ENCODE measurements around the gene GRK3. TPM values are rescaled to one million over a fixed set of nuclear protein-coding genes. Genes with fewer than 3 reads are reported as not detected.

The GRK3 gene
- total RNA-seq, 1 donor from 2014 or later, result 7.1 TPM

- TF ChIP-seq, protein P1, sequence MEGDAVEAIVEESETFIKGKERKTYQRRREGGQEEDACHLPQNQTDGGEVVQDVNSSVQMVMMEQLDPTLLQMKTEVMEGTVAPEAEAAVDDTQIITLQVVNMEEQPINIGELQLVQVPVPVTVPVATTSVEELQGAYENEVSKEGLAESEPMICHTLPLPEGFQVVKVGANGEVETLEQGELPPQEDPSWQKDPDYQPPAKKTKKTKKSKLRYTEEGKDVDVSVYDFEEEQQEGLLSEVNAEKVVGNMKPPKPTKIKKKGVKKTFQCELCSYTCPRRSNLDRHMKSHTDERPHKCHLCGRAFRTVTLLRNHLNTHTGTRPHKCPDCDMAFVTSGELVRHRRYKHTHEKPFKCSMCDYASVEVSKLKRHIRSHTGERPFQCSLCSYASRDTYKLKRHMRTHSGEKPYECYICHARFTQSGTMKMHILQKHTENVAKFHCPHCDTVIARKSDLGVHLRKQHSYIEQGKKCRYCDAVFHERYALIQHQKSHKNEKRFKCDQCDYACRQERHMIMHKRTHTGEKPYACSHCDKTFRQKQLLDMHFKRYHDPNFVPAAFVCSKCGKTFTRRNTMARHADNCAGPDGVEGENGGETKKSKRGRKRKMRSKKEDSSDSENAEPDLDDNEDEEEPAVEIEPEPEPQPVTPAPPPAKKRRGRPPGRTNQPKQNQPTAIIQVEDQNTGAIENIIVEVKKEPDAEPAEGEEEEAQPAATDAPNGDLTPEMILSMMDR (IDR thresholded peaks at IDR 0.05; ENCODE audit: unreplicated experiment), result no peak
- H3K36me3 Mint-ChIP-seq (ENCODE audit: low read depth, unreplicated experiment), result no peaks in the 10 kb centered on the region
- no peak for DNase-seq (ENCODE audit: low spot score)
- H3K4me3 Mint-ChIP-seq (ENCODE audit: unreplicated experiment), result no peak overlapping the region
- H3K4me1 Mint-ChIP-seq (ENCODE audit: unreplicated experiment), result no peaks in the 10 kb centered on the region
- H3K27me3 Mint-ChIP-seq (ENCODE audit: unreplicated experiment), result peaks cover 3% of the 10 kb centered on the region
- H3K9me3 Mint-ChIP-seq (ENCODE audit: unreplicated experiment), result no peaks in the 10 kb centered on the region
- H3K27ac Mint-ChIP-seq (ENCODE audit: unreplicated experiment), result no peak overlapping the region
Observed at GRCh38 chr22:25542191-25542590, 22.3 kb upstream of the GRK3 start.

DNA sequence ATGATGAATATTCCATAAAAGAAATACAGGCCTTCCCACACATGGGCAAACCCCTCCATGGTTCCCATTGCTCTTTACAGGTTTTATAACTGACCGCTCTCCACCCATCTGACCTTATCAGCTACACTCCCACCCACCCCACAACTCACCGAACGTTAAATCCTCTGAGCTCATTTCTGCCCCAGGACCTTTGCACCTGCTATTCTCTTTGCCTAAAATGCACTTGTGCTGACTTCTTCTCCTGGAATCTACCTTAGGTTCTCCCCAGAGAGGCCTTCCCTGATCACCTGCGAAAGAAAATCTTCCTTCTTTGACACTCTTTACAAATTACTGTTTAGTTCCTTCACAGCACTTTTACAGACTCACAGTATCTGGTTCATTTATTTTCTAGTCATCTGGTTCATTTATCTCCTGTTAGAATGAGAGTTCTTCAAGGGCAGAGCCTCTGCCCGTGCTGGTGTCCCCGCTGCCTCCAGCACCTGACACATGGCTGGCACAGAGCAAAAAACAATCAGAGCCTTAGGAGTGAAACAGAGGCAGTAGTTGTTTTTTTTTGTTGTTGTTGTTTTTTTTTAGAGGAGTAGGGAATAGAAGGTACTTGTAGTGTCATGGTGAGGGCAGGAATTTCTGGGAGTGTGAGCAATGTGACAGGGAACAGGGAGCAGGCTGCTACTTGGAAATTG, 21.6 kb upstream of the GRK3 start:
- peaks cover 3% of the 10 kb centered on the region for H3K27me3 Mint-ChIP-seq (ENCODE audit: unreplicated experiment)
- H3K9me3 Mint-ChIP-seq (ENCODE audit: unreplicated experiment), result no peaks in the 10 kb centered on the region
- no peak for DNase-seq (ENCODE audit: low spot score)
- no peak overlapping the region for H3K27ac Mint-ChIP-seq (ENCODE audit: unreplicated experiment)
- TF ChIP-seq, protein P1 (IDR thresholded peaks at IDR 0.05; ENCODE audit: unreplicated experiment), result no peak
- H3K36me3 Mint-ChIP-seq (ENCODE audit: low read depth, unreplicated experiment), result no peaks in the 10 kb centered on the region
- no peak overlapping the region for H3K4me3 Mint-ChIP-seq (ENCODE audit: unreplicated experiment)
- no peaks in the 10 kb centered on the region for H3K4me1 Mint-ChIP-seq (ENCODE audit: unreplicated experiment)

DNA sequence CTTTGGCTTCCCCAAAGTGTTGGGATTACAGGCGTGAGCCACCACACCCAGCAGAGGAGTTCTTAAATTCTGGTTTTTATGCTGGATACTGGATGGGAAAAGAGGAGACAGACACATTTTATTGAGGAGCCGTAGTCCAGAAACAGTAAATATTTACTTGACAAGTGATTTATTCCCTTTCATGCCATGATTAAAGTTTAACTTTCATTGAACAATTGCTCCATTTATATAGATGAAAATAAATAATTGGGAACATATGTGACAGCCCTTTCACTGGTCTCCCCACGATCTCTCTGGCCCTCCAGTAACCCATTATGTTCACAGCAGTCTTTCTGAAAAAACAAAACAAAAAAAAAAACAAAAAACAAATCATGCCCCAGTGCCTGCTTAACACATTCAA, 19.3 kb upstream of the GRK3 start:
- Mint-ChIP-seq H3K4me1 (ENCODE audit: unreplicated experiment) (peaks cover 8% of the 10 kb centered on the region), H3K27ac (ENCODE audit: unreplicated experiment) (no peak overlapping the region), H3K4me3 (ENCODE audit: unreplicated experiment) (no peak overlapping the region), H3K9me3 (ENCODE audit: unreplicated experiment) (no peaks in the 10 kb centered on the region), H3K36me3 (ENCODE audit: low read depth, unreplicated experiment) (no peaks in the 10 kb centered on the region), H3K27me3 (ENCODE audit: unreplicated experiment) (peaks cover 5% of the 10 kb centered on the region)
- no peak for DNase-seq (ENCODE audit: low spot score)
- TF ChIP-seq, protein P1 (IDR thresholded peaks at IDR 0.05; ENCODE audit: unreplicated experiment), result no peak

DNA sequence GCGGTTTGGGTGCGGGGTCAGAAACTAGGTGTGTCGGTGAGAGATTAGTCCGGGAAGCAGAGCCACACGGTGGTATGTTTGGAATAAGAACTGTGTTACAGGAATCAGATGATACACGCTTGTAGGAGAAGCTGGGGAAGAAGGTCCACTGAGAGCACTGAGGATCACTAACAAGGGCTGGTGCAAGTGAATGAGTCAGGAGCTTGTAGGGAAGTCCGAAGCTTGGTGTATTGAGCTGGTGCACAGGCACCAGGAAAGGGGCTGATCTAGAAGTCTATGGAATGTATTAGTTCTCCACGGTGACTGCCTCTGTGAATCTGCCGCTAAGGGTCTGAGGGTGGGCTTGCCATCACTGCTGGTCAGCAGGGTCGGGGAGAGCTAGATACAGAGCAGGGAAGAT, 18.8 kb upstream of the GRK3 start:
- Mint-ChIP-seq H3K9me3 (ENCODE audit: unreplicated experiment) (no peaks in the 10 kb centered on the region), H3K4me3 (ENCODE audit: unreplicated experiment) (no peak overlapping the region), H3K4me1 (ENCODE audit: unreplicated experiment) (peaks cover 8% of the 10 kb centered on the region), H3K27me3 (ENCODE audit: unreplicated experiment) (peaks cover 2% of the 10 kb centered on the region), H3K36me3 (ENCODE audit: low read depth, unreplicated experiment) (no peaks in the 10 kb centered on the region), H3K27ac (ENCODE audit: unreplicated experiment) (no peak overlapping the region)
- TF ChIP-seq, protein P1 (IDR thresholded peaks at IDR 0.05; ENCODE audit: unreplicated experiment), result no peak
- no peak for DNase-seq (ENCODE audit: low spot score)

DNA sequence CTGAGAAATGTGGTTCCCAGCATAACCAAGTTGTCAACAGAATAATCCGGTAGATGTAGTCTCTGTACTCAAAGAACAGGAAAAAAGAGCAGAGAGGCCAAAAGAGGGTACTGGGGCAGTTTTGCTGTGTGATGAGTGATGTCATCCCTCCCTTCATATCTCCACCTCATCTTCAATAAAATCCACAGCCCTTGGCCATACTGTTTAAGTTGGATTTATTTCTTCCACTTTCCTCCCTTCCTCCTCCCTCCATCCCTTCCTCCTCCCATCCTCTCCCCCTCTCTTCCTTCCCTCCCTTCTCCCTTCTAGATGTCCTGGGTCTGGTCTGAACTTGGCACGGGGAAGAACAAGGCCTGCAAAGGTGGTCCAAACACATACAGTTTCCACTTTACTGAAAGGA, 18.2 kb upstream of the GRK3 start:
- peaks cover 8% of the 10 kb centered on the region for H3K4me1 Mint-ChIP-seq (ENCODE audit: unreplicated experiment)
- no peaks in the 10 kb centered on the region for H3K36me3 Mint-ChIP-seq (ENCODE audit: low read depth, unreplicated experiment)
- no peak for DNase-seq (ENCODE audit: low spot score)
- H3K27me3 Mint-ChIP-seq (ENCODE audit: unreplicated experiment), result peaks cover 2% of the 10 kb centered on the region
- TF ChIP-seq, protein P1 (IDR thresholded peaks at IDR 0.05; ENCODE audit: unreplicated experiment), result no peak
- H3K4me3 Mint-ChIP-seq (ENCODE audit: unreplicated experiment), result no peak overlapping the region
- H3K9me3 Mint-ChIP-seq (ENCODE audit: unreplicated experiment), result no peaks in the 10 kb centered on the region
- no peak overlapping the region for H3K27ac Mint-ChIP-seq (ENCODE audit: unreplicated experiment)

All from endothelial cell (in vitro differentiated cells).